NCI-H2227 treated with DMSO at 0.1 percent for 48 hours (cell line): ENCODE results near the gene DDAH2.
A peak's percentile ranks its signal among the peaks of the same experiment; 100 is the strongest.

Source experiments
- DNase-seq: peaks from one replicate; lab custom pipeline; 2025; lab: John Stamatoyannopoulos, UW

Gene DDAH2

GRCh38 chr6:31728767-31729514, at the start of gene DDAH2:
Gene DDAH2, minus strand, starts transcription at chr6:31729299. Its CDS starts 138 bp downstream, at chr6:31729161.
- DNase-seq = no peak

- no peak for DNase-seq
Observed at GRCh38 chr6:31778193-31778592, 49.1 kb upstream of the DDAH2 start.

- DNase-seq = no peak
Observed at GRCh38 chr6:31777667-31778050, 48.6 kb upstream of the DDAH2 start.

- peak; percentile 40 for DNase-seq
Observed at GRCh38 chr6:31776989-31777666, 48.0 kb upstream of the DDAH2 start, which contains the start of gene VWA7. Gene VWA7, minus strand, starts transcription at chr6:31777328. Its CDS starts 549 bp downstream, at chr6:31776779.

GRCh38 chr6:31776485-31776988, 47.4 kb upstream of the DDAH2 start:
- peak; percentile 27 for DNase-seq

GRCh38 chr6:31775633-31776484, 46.8 kb upstream of the DDAH2 start:
- DNase-seq = no peak

GRCh38 chr6:31775184-31775583, 46.1 kb upstream of the DDAH2 start:
- no peak for DNase-seq

- no peak for DNase-seq
Observed at GRCh38 chr6:31771992-31772358, 42.9 kb upstream of the DDAH2 start.

- no peak for DNase-seq
Observed at GRCh38 chr6:31770860-31771259, 41.8 kb upstream of the DDAH2 start.

- DNase-seq = no peak
Observed at GRCh38 chr6:31769684-31770371, 40.7 kb upstream of the DDAH2 start.

- DNase-seq = no peak
Observed at GRCh38 chr6:31768363-31769257, 39.5 kb upstream of the DDAH2 start.

- no peak for DNase-seq
Observed at GRCh38 chr6:31767096-31767645, 38.1 kb upstream of the DDAH2 start.

- no peak for DNase-seq
Observed at GRCh38 chr6:31765910-31766794, 37.1 kb upstream of the DDAH2 start.

- DNase-seq = no peak
Observed at GRCh38 chr6:31765559-31765909, 36.4 kb upstream of the DDAH2 start.

- no peak for DNase-seq
Observed at GRCh38 chr6:31764198-31764597, 35.1 kb upstream of the DDAH2 start.

GRCh38 chr6:31763619-31763940, 34.5 kb upstream of the DDAH2 start:
- no peak for DNase-seq

- no peak for DNase-seq
Observed at GRCh38 chr6:31762878-31763618, 33.9 kb upstream of the DDAH2 start.

GRCh38 chr6:31762356-31762755, 33.3 kb upstream of the DDAH2 start, which contains the start of gene SAPCD1:
Gene SAPCD1, plus strand, starts transcription at chr6:31762656. Its CDS starts 399 bp downstream, at chr6:31763055.
- DNase-seq = no peak

GRCh38 chr6:31761343-31761742, 32.2 kb upstream of the DDAH2 start:
- DNase-seq = no peak
